K562 (cell line): ENCODE measurements around the gene SPATA2L. TPM values are rescaled to one million over a fixed set of nuclear protein-coding genes. Genes with fewer than 3 reads are reported as not detected.

Experiments
- ATAC-seq: fragments of 200-7000 bp; cut with Tn5 transposase; 3 replicates; pipeline ENCODE4 v1.9.1; 2020; ENCODE audit warnings: moderate library complexity
- BruUV-seq: library from RNA; stranded (reverse); fragments of 400-500 nt; replicated peaks from 2 replicates; lab custom pipeline; 2021; lab: Mats Ljungman, UMichigan
- CTCF ChIA-PET: fragments of 300-600 bp; formaldehyde crosslinking; extraction: SDS; loops from one replicate; lab custom pipeline; 2021; ENCODE audit warnings: low intra/inter-chr PET ratio; lab: Yijun Ruan, JAX
- POLR2A ChIA-PET: fragments of 300-600, 350-650 bp; sonication (Branson Sonifier 250); formaldehyde crosslinking; extraction: SDS; loops from one replicate; lab custom pipeline; 2021; ENCODE audit warnings: antibody characterized with exemption, inconsistent platforms; lab: Yijun Ruan, JAX
- DNase-seq, 4 experiments: peaks; one replicate each; pipeline versions ENCODE4 v3.0.0 to v3.0.0-alpha.2; 2011 to 2018; ENCODE audit warnings: low spot score in 3 of 4, mixed read lengths in 3 of 4; ENCODE audit errors: extremely low read depth in 1 of 4
- FAIRE-seq: peaks from 2 replicates; lab custom pipeline; 2011; peaks lifted over from hg19 to GRCh38; lab: Jason Lieb, UNC
- H2AFZ ChIP-seq: 2 replicates; pipeline ENCODE4 v1.6.0; 2011; ENCODE audit warnings: low read depth, low read length, control low read depth, inconsistent platforms
- H3K27ac ChIP-seq: fragments of 200-600 bp; 3 replicates; pipeline ENCODE4 v1.8.0; 2011; ENCODE audit warnings: low read depth, mild to moderate bottlenecking, control low read depth, inconsistent platforms, low read length, moderate library complexity, mixed read lengths; ENCODE audit errors: extremely low read depth
- H3K27me3 ChIP-seq, 2 experiments: fragments of 300-600 bp in 1 of 2; 2 replicates in 1 of 2; 3 replicates in 1 of 2; pipeline versions ENCODE4 v1.6.0 to v1.8.0; 2011; ENCODE audit warnings: inconsistent platforms in 2 of 2, low read length in 2 of 2, mild to moderate bottlenecking in 1 of 2, mixed read lengths in 1 of 2, moderate library complexity in 1 of 2; ENCODE audit not compliant: control insufficient read depth in 2 of 2, insufficient read depth in 2 of 2
- H3K36me3 ChIP-seq: fragments of 300-600 bp; 3 replicates; pipeline ENCODE4 v1.8.0; 2011; ENCODE audit warnings: mild to moderate bottlenecking, low read length, inconsistent platforms; ENCODE audit not compliant: control insufficient read depth, insufficient read depth
- H3K4me1 ChIP-seq, 2 experiments: fragments of 200-600 bp in 1 of 2; replicated peaks in 1 of 2; 2 replicates in 1 of 2; 3 replicates in 1 of 2; pipeline versions ENCODE4 v1.5.1 to v1.8.0; 2011; ENCODE audit warnings: inconsistent platforms in 2 of 2, low read length in 2 of 2, mild to moderate bottlenecking in 1 of 2, mixed read lengths in 1 of 2, moderate library complexity in 1 of 2; ENCODE audit not compliant: control insufficient read depth in 2 of 2, insufficient read depth in 2 of 2
- H3K4me2 ChIP-seq: 2 replicates; pipeline ENCODE4 v1.6.1; 2011; ENCODE audit warnings: low read length, control low read depth, inconsistent platforms, mixed read lengths; ENCODE audit not compliant: insufficient read depth
- H3K4me3 ChIP-seq: fragments of 200-600 bp; sonication (generic), shearing (Covaris generic); 2 replicates; pipeline ENCODE4 v1.5.1; 2016; ENCODE audit warnings: control low read depth, inconsistent platforms
- H3K79me2 ChIP-seq: fragments of 200-600 bp; 3 replicates; pipeline ENCODE4 v1.8.0; 2011; ENCODE audit warnings: low read length, inconsistent platforms; ENCODE audit not compliant: control insufficient read depth, insufficient read depth
- H3K9ac ChIP-seq, 2 experiments: 2 replicates each; pipeline versions ENCODE4 v1.6.0 to v1.6.1; 2011; ENCODE audit warnings: low read depth in 2 of 2, low read length in 2 of 2, control low read depth in 1 of 2, inconsistent platforms in 1 of 2, mild to moderate bottlenecking in 1 of 2, mixed read lengths in 1 of 2; ENCODE audit not compliant: insufficient read depth in 1 of 2
- H3K9me1 ChIP-seq: one replicate; pipeline ENCODE4 v1.6.0; 2011; ENCODE audit warnings: inconsistent platforms, mild to moderate bottlenecking, low read length, moderate library complexity; ENCODE audit not compliant: control insufficient read depth, insufficient read depth
- H3K9me3 ChIP-seq: replicated peaks from 2 replicates; pipeline ENCODE4 v1.5.1; 2011; ENCODE audit warnings: low read depth, low read length, inconsistent platforms; ENCODE audit not compliant: control insufficient read depth, insufficient read depth
- H4K20me1 ChIP-seq: replicated peaks from 2 replicates; pipeline ENCODE4 v1.6.1; 2011; ENCODE audit warnings: low read length, inconsistent platforms, mixed read lengths; ENCODE audit not compliant: control insufficient read depth, insufficient read depth
- EGR1 ChIP-seq: fragments of 450-650 bp; conservative IDR thresholded peaks from 2 replicates; pipeline ENCODE4 v1.6.1; 2017; ENCODE audit warnings: mild to moderate bottlenecking
- GATAD2B ChIP-seq: fragments of 450-650 bp; IDR thresholded peaks from 2 replicates; pipeline ENCODE4 v1.6.1; 2017; ENCODE audit warnings: mild to moderate bottlenecking, borderline replicate concordance
- HDAC3 ChIP-seq: fragments of 450-650 bp; IDR thresholded peaks from 2 replicates; pipeline ENCODE4 v1.6.1; 2018; ENCODE audit warnings: borderline replicate concordance, mild to moderate bottlenecking, moderate library complexity; ENCODE audit not compliant: partially characterized antibody
- KDM5B ChIP-seq: fragments of 200-600 bp; sonication (generic); IDR thresholded peaks from 2 replicates; pipeline ENCODE4 v1.6.1; 2012; ENCODE audit warnings: low read depth, mild to moderate bottlenecking, moderate library complexity, low read length, control low read depth, inconsistent platforms; ENCODE audit not compliant: insufficient replicate concordance
- PHF8 ChIP-seq: fragments of 200-600 bp; sonication (generic); IDR thresholded peaks from 2 replicates; pipeline ENCODE4 v1.6.1; 2012; ENCODE audit warnings: mixed run types, mild to moderate bottlenecking, inconsistent platforms, low read length, moderate library complexity, borderline replicate concordance
- ZFX ChIP-seq: sonication (generic); formaldehyde crosslinking; IDR thresholded peaks from 2 replicates; pipeline ENCODE4 v1.8.0; 2022; ENCODE audit warnings: mild to moderate bottlenecking, missing genetic modification reagents, moderate library complexity
- ZNF592 ChIP-seq: fragments of 450-650 bp; IDR thresholded peaks from 2 replicates; pipeline ENCODE4 v1.6.1; 2017; ENCODE audit warnings: antibody characterized with exemption, mild to moderate bottlenecking
- ZNF766 ChIP-seq: fragments of 200-800 bp; sonication (Bioruptor generic); conservative IDR thresholded peaks from 2 replicates; pipeline ENCODE4 v1.6.1; 2016; ENCODE audit warnings: missing genetic modification characterization, missing compliant biosample characterization
- WGBS: fragments of 100-300 bp; shearing (Covaris generic); methylation state at CpG from one replicate; pipeline ENCODE4 v1.1.6; 2016; ENCODE audit warnings: low coverage, mixed read lengths; ENCODE audit not compliant: insufficient coverage; ENCODE audit errors: missing lambda C conversion rate; 5-methylcytosine and 5-hydroxymethylcytosine counted together
- in situ Hi-C: fragments of 300-500 bp; cut with MboI; formaldehyde crosslinking; loops from 4 replicates; pipeline ENCODE4 v1.15.0; 2018; ENCODE audit warnings: inconsistent platforms, mixed read lengths
- intact Hi-C: fragments of 100-400 bp; cut with micrococcal nuclease; formaldehyde crosslinking; loops from 2 replicates; pipeline ENCODE4 v1.14.2; 2022
- polyA plus RNA-seq, 8 experiments: library from polyadenylated mRNA; depleted of rRNA in 4 of 8; stranded (reverse) in 5 of 8; unstranded in 3 of 8; fragments of >200 nt; fragmentation: Nextera tagmentation in 2 of 8; fragmentation: Illumina TruSeq in 1 of 8; extraction: Ambion mirVana in 2 of 8; extraction: Trizol in 1 of 8; gene quantifications; 2 replicates each; pipeline versions ENCODE4 v1.2.1 to v1.2.3, GENCODE V29; 2011 to 2014; ENCODE audit warnings: inconsistent platforms in 1 of 8, missing spikeins in 1 of 8
- total RNA-seq, 7 experiments: library from RNA; depleted of rRNA in 6 of 7; stranded (reverse); fragments of >200 nt in 6 of 7; fragmentation: Illumina TruSeq in 2 of 7; extraction: Trizol in 2 of 7; gene quantifications; 2 replicates each; pipeline versions ENCODE4 v1.2.1 to v1.2.3, GENCODE V29; 2011 to 2021; ENCODE audit warnings: low replicate concordance in 1 of 7

Gene SPATA2L
- total and polyA plus RNA-seq, 9 of the 15 experiments (the other 6 are each of a cell fraction or from before 2014, with no cell fraction given): 0.13 to 19.2 (median 4.8) TPM; not detected in 1

DNA sequence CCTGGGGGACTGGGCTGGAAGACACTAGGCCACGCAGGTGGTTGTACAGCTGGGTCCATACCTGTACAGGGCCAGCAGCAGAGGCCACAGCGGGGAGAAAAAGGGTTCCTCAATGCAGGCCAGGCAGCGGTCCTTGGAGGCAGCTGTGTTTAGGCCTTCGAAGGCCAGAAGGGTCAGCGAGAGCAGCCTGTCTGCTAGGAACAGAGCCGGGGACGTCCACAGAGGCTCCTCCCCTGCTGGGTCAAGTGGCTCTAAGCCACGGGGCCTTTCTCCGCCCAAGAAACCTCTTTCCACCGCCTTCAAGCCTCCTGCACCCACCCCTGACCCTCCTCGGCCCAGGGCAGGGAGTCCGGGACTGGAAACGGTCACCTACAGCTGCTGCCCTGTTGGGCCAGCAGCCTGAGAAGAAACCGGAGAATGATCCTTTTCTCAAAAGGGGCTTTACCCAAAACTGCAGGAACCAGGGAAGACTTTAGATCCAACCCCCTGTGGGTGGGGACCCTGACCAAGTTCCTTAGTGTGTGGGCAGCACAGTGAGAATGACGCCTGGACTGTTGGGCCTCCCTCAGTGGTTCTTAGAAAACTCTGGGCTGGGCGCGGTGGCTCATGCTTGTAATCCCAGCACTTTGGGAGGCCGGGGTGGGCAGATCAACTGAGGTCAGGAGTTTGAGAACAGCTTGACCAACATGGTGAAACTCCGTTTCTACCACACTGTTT lies 8.4 kb upstream of the SPATA2L start:
- 0 out of 2 replicates have a peak, but pooled peaks cover 2% of the 10 kb centered on the region for H3K9me3 ChIP-seq
- no peaks in the 10 kb centered on the region for H3K9me1 ChIP-seq
- H3K4me1 ChIP-seq: peaks cover 18 to 80% of the 10 kb centered on the region in 2 experiments; a peak in 4 of 5 replicates
- H3K9ac ChIP-seq: peak overlapping the region; percentile 31 to 88
- in situ Hi-C loops (no loop called here), intact Hi-C loops (loop anchor here (5.0 kb wide), 1 partner anchor 42 kb away; no protein-coding TSS in a partner anchor)
- H3K4me3 ChIP-seq: no peak overlapping the region
- H3K27ac ChIP-seq: peak overlapping the region; percentile 51; the same call in 2 of the 3 replicates
- H3K79me2 ChIP-seq: peaks cover 29% of the 10 kb centered on the region
- H3K4me2 ChIP-seq: peak overlapping the region; percentile 22
- DNase-seq (peak in 2 of 4 experiments; percentile 45 to 65), FAIRE-seq (peak; percentile 85), ATAC-seq (peak; percentile 7)
- peak overlapping the region; percentile 69 for H2AFZ ChIP-seq
- ChIA-PET POLR2A (interaction anchor here (0.5 to 4.5 kb wide), 4 partner anchors 8 to 25 kb away, joined by 3 to 45 read pairs (median 8); partner anchors contain the start of gene VPS9D1), CTCF (no interaction called here)
- TF ChIP-seq HDAC3 (no peak), GATAD2B (no peak), ZNF592 (peak; percentile 45; the same call in 1 of the 2 replicates), ZNF766 (peak; percentile 78), KDM5B (peak; percentile 19), ZFX (CRISPR knock-in tag) (peak; percentile 62; the same call in 1 of the 2 replicates), EGR1 (peak; percentile 52; the same call in 1 of the 2 replicates), PHF8 (peak; percentile 19; the same call in 1 of the 2 replicates)
- H3K27me3 ChIP-seq: no peaks in the 10 kb centered on the region
- no peaks in the 10 kb centered on the region for H4K20me1 ChIP-seq
- 42% methylated on average over 16 of the region's 19 CpGs for WGBS
- peaks cover 19% of the 10 kb centered on the region for H3K36me3 ChIP-seq
- BruUV-seq: no TSS peak
